Measurements from ENCODE around the gene MCRS1. TPM values are rescaled to one million over a fixed set of nuclear protein-coding genes. Genes with fewer than 3 reads are reported as not detected.

Gene MCRS1
- total RNA-seq, 4 donors from 2014 or later, result 43.7 to 71.9 (median 56.4) TPM

DNA sequence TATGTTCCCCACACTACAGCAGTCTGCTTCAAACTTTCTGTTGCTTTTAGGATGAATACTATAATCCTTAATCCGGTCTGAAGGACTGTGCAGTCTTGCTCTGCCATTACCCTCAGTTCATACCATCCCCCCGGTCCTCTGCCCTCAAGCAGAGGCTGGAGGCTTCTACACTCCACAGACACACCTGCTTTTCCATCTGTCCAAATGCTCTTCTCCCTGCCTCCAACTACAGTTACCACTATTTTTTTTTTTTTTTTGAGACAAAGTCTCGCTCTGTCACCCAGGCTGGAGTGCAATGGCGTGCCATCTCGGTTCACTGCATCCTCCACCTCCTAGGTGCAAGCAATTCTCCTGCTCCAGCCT is 48.4 kb downstream of the MCRS1 start:
- WGBS, result 99% methylated on average over 5 of the region's 5 CpGs
- TF ChIP-seq EP300 (IDR thresholded peaks at IDR 0.05), result no peak
- no peak for TF ChIP-seq POLR2AphosphoS5 (IDR thresholded peaks at IDR 0.05)
- TF ChIP-seq CTCF (IDR thresholded peaks at IDR 0.05), result no peak
- no peak for TF ChIP-seq POLR2A (IDR thresholded peaks at IDR 0.05; ENCODE audit: low read depth)
- Histone ChIP-seq H3K4me3 (no peak overlapping the region), H3K4me1 (no peaks in the 10 kb centered on the region), H3K27ac (replicated peaks in 1 of 4) (no peak overlapping the region), H3K9me3 (no peaks in the 10 kb centered on the region), H3K36me3 (peaks cover 5 to 52% (median 21%) of the 10 kb centered on the region in 4 donors), H3K27me3 (no peaks in the 10 kb centered on the region)
- peak; percentile 4 for DNase-seq (ENCODE audit: extremely low spot score)
- intact Hi-C loops (cut with DNase I), result loop anchor here (10.0 kb wide), 1 partner anchor 235 kb away; no protein-coding TSS in a partner anchor

GRCh38 chr12:49518914-49519573 is 48.9 kb downstream of the MCRS1 start:
- DNase-seq (ENCODE audit: extremely low spot score), result peak; percentile 37
- Histone ChIP-seq H3K27ac (replicated peaks in 1 of 4) (no peak overlapping the region), H3K9me3 (no peaks in the 10 kb centered on the region), H3K36me3 (peaks cover 0 to 49% (median 18%) of the 10 kb centered on the region in 4 donors), H3K4me3 (no peak overlapping the region), H3K27me3 (no peaks in the 10 kb centered on the region), H3K4me1 (no peaks in the 10 kb centered on the region)
- intact Hi-C loops (cut with DNase I), result loop anchor here (10.0 kb wide), 1 partner anchor 234 kb away; no protein-coding TSS in a partner anchor
- TF ChIP-seq EP300 (IDR thresholded peaks at IDR 0.05) (no peak), CTCF (IDR thresholded peaks at IDR 0.05) (no peak), POLR2AphosphoS5 (IDR thresholded peaks at IDR 0.05) (no peak), POLR2A (IDR thresholded peaks at IDR 0.05; ENCODE audit: low read depth) (no peak)
- 64% methylated on average over 2 of the region's 2 CpGs for WGBS

- intact Hi-C loops (cut with DNase I), result loop anchor here (2.0 to 10.0 kb wide), 2 partner anchors 156 to 230 kb away; no protein-coding TSS in a partner anchor
- H3K9me3 ChIP-seq, result no peaks in the 10 kb centered on the region
- H3K4me1 ChIP-seq, result peaks cover 0 to 5% (median 0%) of the 10 kb centered on the region in 4 donors
- H3K27me3 ChIP-seq, result no peaks in the 10 kb centered on the region
- TF ChIP-seq CTCF (IDR thresholded peaks at IDR 0.05) (no peak), POLR2A (IDR thresholded peaks at IDR 0.05; ENCODE audit: low read depth) (no peak), POLR2AphosphoS5 (IDR thresholded peaks at IDR 0.05) (no peak), EP300 (IDR thresholded peaks at IDR 0.05) (no peak)
- DNase-seq (ENCODE audit: extremely low spot score), result peak; percentile 12
- peaks cover 0 to 23% (median 5%) of the 10 kb centered on the region in 4 donors for H3K36me3 ChIP-seq
- no peak overlapping the region for H3K4me3 ChIP-seq
- 71% methylated on average over 5 of the region's 5 CpGs for WGBS
- no peak overlapping the region for H3K27ac ChIP-seq (replicated peaks in 1 of 4)
Measured at GRCh38 chr12:49515266-49515665, 52.7 kb downstream of the MCRS1 start.

GRCh38 chr12:49512546-49512945 is 55.4 kb downstream of the MCRS1 start:
- H3K27me3 ChIP-seq, result no peaks in the 10 kb centered on the region
- no peaks in the 10 kb centered on the region for H3K9me3 ChIP-seq
- peaks cover 0 to 5% (median 0%) of the 10 kb centered on the region in 4 donors for H3K4me1 ChIP-seq
- peak; percentile 3 for DNase-seq (ENCODE audit: extremely low spot score)
- H3K36me3 ChIP-seq, result peaks cover 0 to 6% (median 2%) of the 10 kb centered on the region in 4 donors
- WGBS, result 86% methylated on average over 1 of the region's 1 CpG
- H3K4me3 ChIP-seq, result no peak overlapping the region
- TF ChIP-seq CTCF (IDR thresholded peaks at IDR 0.05) (no peak), POLR2A (IDR thresholded peaks at IDR 0.05; ENCODE audit: low read depth) (no peak), EP300 (IDR thresholded peaks at IDR 0.05) (no peak), POLR2AphosphoS5 (IDR thresholded peaks at IDR 0.05) (no peak)
- H3K27ac ChIP-seq (replicated peaks in 1 of 4), result no peak overlapping the region
- intact Hi-C loops (cut with DNase I), result loop anchor here (10.0 kb wide), 1 partner anchor 228 kb away; no protein-coding TSS in a partner anchor
